Left hindlimb (tissue), 1 donor: ENCODE results near the gene HAUS1.
"Not testable (repeated sequence)": the region's sequence is repeated elsewhere in the genome, so short reads cannot be mapped to it uniquely, and the experiment has no call there.

Experiments
- DNase-seq: peaks from one replicate; pipeline ENCODE4 v3.0.0-alpha.2; 2018

Gene HAUS1

GRCh38 chr18:46095532-46095931 lies 8.7 kb upstream of the HAUS1 start:
- no peak for DNase-seq

DNA sequence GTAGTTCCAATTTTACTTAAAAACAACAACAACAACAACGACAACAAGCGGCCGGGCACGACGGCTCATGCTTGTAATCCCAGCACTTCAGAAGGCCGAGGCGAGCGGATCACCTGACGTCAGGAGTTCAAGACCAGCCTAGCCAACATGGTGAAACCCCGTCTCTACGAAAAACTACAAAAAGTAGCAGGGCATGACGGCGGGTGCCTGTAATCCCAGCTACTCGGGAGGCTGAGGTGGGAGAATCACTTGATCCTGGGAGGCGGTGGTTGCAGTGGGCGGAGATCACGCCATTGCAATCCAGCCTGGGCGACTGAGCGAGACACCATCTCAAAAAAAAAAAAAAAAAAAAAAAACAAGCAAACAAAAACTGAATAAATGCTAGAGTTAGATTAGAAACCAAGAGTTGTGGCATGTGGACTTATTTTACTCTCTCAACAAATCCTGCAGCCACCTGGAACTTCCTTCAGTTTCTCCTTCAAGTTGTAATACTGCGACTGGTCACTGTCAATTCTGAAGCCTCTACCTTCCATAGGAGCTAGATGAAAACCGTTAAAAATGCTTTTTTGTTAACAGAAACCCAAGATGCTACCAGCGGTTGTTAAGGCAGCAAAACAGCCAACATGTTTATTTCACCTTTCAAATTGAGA lies 7.4 kb upstream of the HAUS1 start:
- no peak for DNase-seq

DNA sequence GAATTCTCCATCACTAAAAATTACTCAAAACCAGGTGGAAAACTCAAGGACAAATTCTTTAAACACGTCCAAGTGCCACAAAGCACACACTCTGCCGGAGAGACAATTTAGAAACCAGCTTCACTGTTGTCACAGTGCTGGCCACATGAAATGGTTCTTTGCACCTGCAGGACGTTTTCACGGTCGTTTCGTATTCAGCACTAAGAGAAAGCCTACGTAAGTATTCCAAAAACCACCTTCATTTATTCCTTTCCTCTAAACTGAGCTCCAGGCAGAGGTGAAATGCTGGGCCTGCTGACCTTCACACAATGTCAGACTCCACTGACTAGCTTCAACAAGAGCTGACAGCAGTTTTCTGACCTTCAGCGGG lies 6.8 kb upstream of the HAUS1 start:
- DNase-seq = no peak

- peak; percentile 93 for DNase-seq
These were observed 6.2 kb upstream of the HAUS1 start, which contains the start of gene ATP5F1A for GRCh38 chr18:46097801-46098615. Gene ATP5F1A (minus strand): TSS chr18:46098296. CDS start chr18:46098231, 65 bp downstream.

DNA sequence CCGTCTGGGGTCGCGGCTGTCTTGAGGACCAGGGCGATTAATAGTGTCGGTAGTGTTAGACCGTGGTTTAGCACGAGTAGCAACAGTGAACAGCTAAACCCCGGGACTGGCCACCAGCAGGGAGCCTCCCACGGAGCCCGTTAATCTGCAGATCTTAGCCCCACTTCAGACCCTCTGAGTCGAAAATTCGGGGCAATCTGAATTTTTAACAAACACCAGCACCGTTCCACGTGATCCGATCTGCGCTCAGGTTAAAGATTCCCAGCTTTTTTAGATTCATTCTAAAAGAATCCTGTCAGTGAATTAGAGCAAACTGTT lies 5.6 kb upstream of the HAUS1 start:
- DNase-seq = no peak

DNA sequence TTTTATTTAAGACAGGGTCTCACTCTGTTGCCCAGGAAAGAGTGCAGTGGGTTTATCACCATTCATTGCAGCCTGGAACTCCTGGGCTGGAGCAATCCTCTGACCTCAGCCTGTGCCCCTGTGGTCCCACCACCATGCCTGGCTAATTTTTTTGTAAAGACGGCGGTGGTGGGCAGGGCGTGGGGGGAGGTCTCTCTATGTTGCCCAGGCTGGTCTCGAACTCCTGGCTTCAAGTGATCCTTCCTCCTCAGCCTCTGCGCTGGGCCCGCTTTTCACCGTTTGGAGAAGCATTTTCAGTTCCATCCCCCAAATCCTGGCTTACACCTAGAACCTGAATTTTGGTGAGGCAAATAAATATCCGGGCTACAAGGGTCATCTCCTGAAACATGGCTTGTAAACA lies 4.7 kb upstream of the HAUS1 start:
- DNase-seq = no peak

GRCh38 chr18:46109386-46109785 lies 5.2 kb downstream of the HAUS1 start:
- DNase-seq = no peak

- DNase-seq = no peak
These were observed 6.2 kb downstream of the HAUS1 start for GRCh38 chr18:46110406-46110805.

- no peak for DNase-seq
These were observed 9.6 kb downstream of the HAUS1 start for GRCh38 chr18:46113751-46114150.

- not testable (repeated sequence) for DNase-seq
These were observed 22.4 kb downstream of the HAUS1 start for GRCh38 chr18:46126625-46127024.

DNA sequence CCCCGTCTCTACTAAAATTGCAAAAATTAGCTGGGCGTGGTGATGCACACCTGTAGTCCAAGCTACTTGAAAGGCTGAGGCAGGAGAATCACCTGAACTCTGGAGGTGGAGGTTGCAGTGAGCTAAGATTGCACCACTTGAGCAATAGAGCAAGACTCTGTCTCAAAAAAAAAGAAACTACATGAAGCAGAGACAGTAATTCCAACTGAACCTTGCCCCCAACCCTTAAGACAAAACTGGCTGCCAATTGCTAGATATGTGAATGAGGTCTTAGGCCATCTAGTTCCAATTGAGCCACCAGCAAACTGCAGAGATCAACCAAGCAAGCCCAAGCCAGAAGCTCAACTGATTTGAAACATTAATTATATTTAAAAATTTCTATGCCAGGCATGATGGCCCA lies 25.9 kb downstream of the HAUS1 start:
- DNase-seq = no peak

DNA sequence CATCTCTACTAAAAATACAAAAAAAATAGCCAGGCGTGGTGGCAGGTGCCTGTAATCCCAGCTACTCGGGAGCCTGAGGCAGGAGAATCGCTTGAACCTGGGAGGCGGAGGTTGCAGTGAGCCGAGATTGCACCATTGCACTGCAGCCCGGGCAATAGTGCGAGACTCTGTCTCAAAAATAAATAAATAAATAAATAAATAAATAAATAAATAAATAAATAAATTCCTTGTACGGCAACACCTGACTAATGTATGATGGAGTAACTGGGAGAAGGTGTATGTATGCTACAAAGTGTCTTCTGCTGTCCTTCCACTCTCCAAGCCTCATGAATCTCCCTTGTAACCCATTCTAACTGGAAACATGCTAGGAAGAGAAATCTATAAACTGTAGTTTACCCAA lies 26.4 kb downstream of the HAUS1 start:
- DNase-seq = not testable (repeated sequence)

DNA sequence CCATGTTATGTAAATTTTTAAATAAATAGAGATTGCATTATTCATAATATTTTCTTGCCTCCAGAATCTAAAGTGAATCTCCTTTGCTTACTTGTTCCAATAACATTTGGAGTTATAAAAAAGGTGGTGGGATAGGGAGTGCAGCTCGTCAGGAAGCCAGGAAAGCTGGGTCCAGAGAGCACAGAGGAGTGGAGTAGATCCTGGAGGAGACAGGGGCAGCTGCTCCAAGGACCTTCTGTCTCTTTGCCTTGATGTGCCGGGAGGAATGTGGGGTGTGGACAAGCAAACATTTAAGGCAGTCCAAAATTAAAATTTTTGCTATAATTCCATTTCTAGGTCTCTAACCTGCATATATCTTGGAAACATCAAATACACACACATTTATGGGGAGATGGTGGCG lies 29.3 kb downstream of the HAUS1 start:
- DNase-seq = no peak

GRCh38 chr18:46134920-46135675 lies 30.9 kb downstream of the HAUS1 start:
- DNase-seq = no peak

DNA sequence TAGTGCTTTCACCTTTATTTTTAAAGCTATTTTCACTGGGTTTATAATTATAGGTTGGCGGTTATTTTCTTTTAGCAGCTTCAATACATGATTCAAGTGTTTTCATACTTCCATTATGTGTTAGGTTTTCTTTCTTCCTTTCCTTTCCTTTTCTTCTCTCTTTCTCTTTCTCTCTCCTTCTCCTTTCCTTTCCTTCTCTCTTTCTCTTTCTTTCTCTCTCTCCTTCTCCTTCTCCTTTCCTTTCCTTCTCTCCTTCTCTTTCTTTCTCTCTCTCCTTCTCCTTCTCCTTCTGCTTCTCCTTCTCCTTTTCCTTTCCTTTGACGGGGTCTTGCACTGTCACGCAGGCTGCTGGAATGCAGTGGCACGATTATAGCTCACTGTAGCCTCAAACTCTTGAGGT lies 36.0 kb downstream of the HAUS1 start:
- no peak for DNase-seq

- no peak for DNase-seq
These were observed 37.0 kb downstream of the HAUS1 start for GRCh38 chr18:46141199-46141598.

GRCh38 chr18:46148810-46149209 lies 44.6 kb downstream of the HAUS1 start:
- DNase-seq = no peak

- DNase-seq = peak; percentile 43
These were observed 48.2 kb downstream of the HAUS1 start for GRCh38 chr18:46152436-46152807.

GRCh38 chr18:46152808-46153617 lies 48.8 kb downstream of the HAUS1 start:
- no peak for DNase-seq

GRCh38 chr18:46155641-46156051 lies 51.5 kb downstream of the HAUS1 start:
- no peak for DNase-seq

DNA sequence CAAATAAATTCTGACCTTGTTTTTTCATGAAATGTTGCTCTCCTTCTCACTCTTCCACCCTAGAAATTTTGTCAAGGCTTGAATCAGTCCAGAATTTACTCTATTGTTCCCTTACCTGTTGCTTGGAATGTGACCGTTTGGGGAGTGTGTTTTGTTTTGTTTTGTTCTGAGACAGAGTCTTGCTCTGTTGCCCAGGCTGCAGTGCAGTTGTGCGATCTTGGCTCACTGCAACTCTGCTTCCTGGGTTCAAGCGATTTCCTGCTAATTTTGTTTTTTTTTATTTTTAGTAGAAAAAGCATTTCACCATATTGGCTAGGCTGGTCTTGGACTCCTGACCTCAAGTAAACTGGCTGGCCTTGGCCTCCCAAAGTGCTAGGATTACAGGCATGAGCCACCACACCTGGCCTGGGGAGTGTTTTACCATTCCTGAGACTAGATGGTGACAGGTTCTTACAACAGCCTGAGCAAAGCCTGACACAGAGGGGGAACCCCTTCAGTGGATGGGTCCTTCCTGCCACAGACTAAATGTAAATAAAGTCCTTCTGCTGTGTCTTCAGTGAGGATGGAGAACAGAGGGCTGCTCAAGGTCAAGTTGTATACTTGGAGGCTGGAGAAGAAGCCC lies 52.0 kb downstream of the HAUS1 start:
- DNase-seq = no peak

DNA sequence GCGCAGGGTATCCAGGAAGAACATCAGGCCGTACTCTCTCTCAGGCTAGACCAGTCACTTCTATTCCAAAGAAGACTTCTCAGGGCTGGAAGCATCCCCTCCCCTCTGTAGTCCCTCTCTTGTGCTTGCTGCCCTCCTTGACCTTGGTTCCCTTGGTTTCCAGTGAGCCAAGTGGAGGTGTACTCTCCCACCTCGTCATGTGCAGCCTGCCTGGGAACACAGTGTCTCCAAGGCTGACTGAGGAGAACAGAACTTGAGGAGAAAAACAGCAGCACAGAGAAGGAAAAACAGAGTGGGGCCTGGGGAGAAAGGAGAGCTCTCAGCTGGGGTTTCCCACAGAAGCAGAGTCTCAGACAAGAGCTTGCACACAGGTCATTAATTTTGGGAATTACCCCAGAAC lies 52.7 kb downstream of the HAUS1 start:
- no peak for DNase-seq

DNA sequence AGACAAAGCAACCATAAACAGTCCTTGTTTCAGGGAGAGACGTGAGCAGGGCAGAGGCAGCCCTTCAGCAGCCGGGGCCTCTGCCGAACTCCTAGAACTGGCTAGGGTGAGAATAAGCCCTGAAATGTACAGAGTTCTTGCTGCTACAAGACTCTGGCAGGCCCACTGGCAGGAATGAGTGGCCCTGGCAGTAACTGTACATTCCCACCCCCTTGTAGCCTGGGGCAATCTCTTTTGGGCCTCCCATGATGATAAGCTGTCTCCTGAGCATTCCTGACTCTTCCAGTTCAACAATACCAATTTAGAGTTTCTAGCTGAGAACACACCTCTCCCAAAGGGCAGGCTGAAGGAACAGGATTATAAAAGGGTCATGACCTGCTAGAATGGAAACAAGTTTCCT lies 54.3 kb downstream of the HAUS1 start:
- no peak for DNase-seq
